CD14-positive monocyte (primary cell): ENCODE results near the gene KRT12. TPM values are rescaled to one million over a fixed set of nuclear protein-coding genes. Genes with fewer than 3 reads are reported as not detected.

Experiments
- DNase-seq, 3 donors: peaks; one replicate each; pipeline ENCODE4 v3.0.0-alpha.2; 2011 to 2022
- H2AFZ ChIP-seq: 2 replicates; pipeline ENCODE4 v1.6.0; 2012; ENCODE audit warnings: mild to moderate bottlenecking, low read depth, low read length, inconsistent platforms; ENCODE audit not compliant: insufficient read depth, poor library complexity, severe bottlenecking
- H3K27ac ChIP-seq, 2 donors: 1 replicate in 1 of 2; 2 replicates in 1 of 2; pipeline ENCODE4 v1.5.1; 2012 to 2013; ENCODE audit warnings: low read length in 2 of 2, control low read depth in 1 of 2, inconsistent platforms in 1 of 2, low read depth in 1 of 2, mild to moderate bottlenecking in 1 of 2
- H3K27me3 ChIP-seq, 2 donors: one replicate each; pipeline versions ENCODE4 v1.6.0 to v1.6.1; 2011 to 2013; ENCODE audit warnings: low read length in 2 of 2; ENCODE audit not compliant: control insufficient read depth in 2 of 2, insufficient read depth in 2 of 2
- H3K36me3 ChIP-seq, 2 donors: replicated peaks in 1 of 2; 1 replicate in 1 of 2; 2 replicates in 1 of 2; pipeline versions ENCODE4 v1.5.1 to v1.6.1; 2012 to 2013; ENCODE audit warnings: low read length in 2 of 2, control low read depth in 1 of 2, inconsistent platforms in 1 of 2, mild to moderate bottlenecking in 1 of 2; ENCODE audit not compliant: insufficient read depth in 2 of 2, control insufficient read depth in 1 of 2
- H3K4me1 ChIP-seq, 2 donors: 1 replicate in 1 of 2; 2 replicates in 1 of 2; pipeline versions ENCODE4 v1.5.1 to v1.6.1; 2012 to 2013; ENCODE audit warnings: low read length in 2 of 2, control low read depth in 1 of 2, inconsistent platforms in 1 of 2, mild to moderate bottlenecking in 1 of 2, moderate library complexity in 1 of 2; ENCODE audit not compliant: insufficient read depth in 2 of 2, control insufficient read depth in 1 of 2
- H3K4me2 ChIP-seq: replicated peaks from 2 replicates; pipeline ENCODE3; 2012; ENCODE audit warnings: low read length, moderate library complexity, mild to moderate bottlenecking; ENCODE audit not compliant: poor library complexity, severe bottlenecking; ENCODE audit errors: extremely low read depth
- H3K4me3 ChIP-seq, 3 experiments: fragments of 200-600 bp in 1 of 3; sonication (generic) in 1 of 3; replicated peaks in 1 of 3; 1 replicate in 2 of 3; 2 replicates in 1 of 3; pipeline ENCODE4 v1.5.1; 2011 to 2013; ENCODE audit warnings: low read length in 3 of 3, mild to moderate bottlenecking in 3 of 3, control low read depth in 2 of 3, low read depth in 2 of 3, inconsistent platforms in 1 of 3, moderate library complexity in 1 of 3
- H3K79me2 ChIP-seq: 2 replicates; pipeline ENCODE4 v1.6.0; 2012; ENCODE audit warnings: mild to moderate bottlenecking, control low read depth, inconsistent platforms, low read length, moderate library complexity; ENCODE audit not compliant: insufficient read depth
- H3K9ac ChIP-seq: 2 replicates; pipeline ENCODE4 v1.6.0; 2017; ENCODE audit warnings: low read length, mild to moderate bottlenecking; ENCODE audit not compliant: insufficient read depth, poor library complexity, severe bottlenecking
- H3K9me3 ChIP-seq, 2 donors: replicated peaks in 1 of 2; 1 replicate in 1 of 2; 2 replicates in 1 of 2; pipeline versions ENCODE4 v1.5.1 to v1.6.1; 2012 to 2013; ENCODE audit warnings: low read length in 2 of 2, control low read depth in 1 of 2; ENCODE audit not compliant: control insufficient read depth in 1 of 2, insufficient read depth in 1 of 2
- H4K20me1 ChIP-seq: 2 replicates; pipeline ENCODE4 v1.6.0; 2012; ENCODE audit warnings: mild to moderate bottlenecking, low read length, control low read depth, moderate library complexity; ENCODE audit not compliant: insufficient read depth
- H3K27ac Mint-ChIP-seq, 7 donors: one replicate each; pipeline ENCODE4 v1.8.0; 2020; ENCODE audit warnings: mild to moderate bottlenecking in 7 of 7, mixed read lengths in 7 of 7, moderate library complexity in 6 of 7, inconsistent platforms in 2 of 7
- H3K27me3 Mint-ChIP-seq, 3 donors: one replicate each; pipeline ENCODE4 v1.8.0; 2021 to 2022; ENCODE audit warnings: low read depth in 3 of 3, mild to moderate bottlenecking in 3 of 3, mixed read lengths in 3 of 3, moderate library complexity in 3 of 3, inconsistent platforms in 1 of 3
- H3K36me3 Mint-ChIP-seq, 2 donors: one replicate each; pipeline ENCODE4 v1.8.0; 2020; ENCODE audit warnings: mixed read lengths in 2 of 2, inconsistent platforms in 1 of 2, mild to moderate bottlenecking in 1 of 2
- H3K4me1 Mint-ChIP-seq: one replicate; pipeline ENCODE4 v1.8.0; 2020; ENCODE audit warnings: mild to moderate bottlenecking, mixed read lengths
- H3K4me3 Mint-ChIP-seq, 2 donors: one replicate each; pipeline ENCODE4 v1.8.0; 2020; ENCODE audit warnings: mild to moderate bottlenecking in 2 of 2, mixed read lengths in 2 of 2, moderate library complexity in 1 of 2
- H3K9me3 Mint-ChIP-seq, 7 donors: one replicate each; pipeline ENCODE4 v1.8.0; 2020 to 2022; ENCODE audit warnings: mixed read lengths in 7 of 7, mild to moderate bottlenecking in 6 of 7, moderate library complexity in 6 of 7, inconsistent platforms in 2 of 7
- CTCF ChIP-seq: fragments of 200-600 bp; IDR thresholded peaks from one replicate; pipeline ENCODE4 v1.8.0; 2022; ENCODE audit warnings: antibody characterized with exemption, mild to moderate bottlenecking
- WGBS: methylation state at CpG from one replicate; pipeline ENCODE4 v1.1.5; 2013; ENCODE audit warnings: missing lambda C conversion rate; ENCODE audit not compliant: insufficient coverage; 5-methylcytosine and 5-hydroxymethylcytosine counted together
- intact Hi-C, 2 donors: fragments of 100-400 bp; cut with micrococcal nuclease; formaldehyde crosslinking; loops; one replicate each; pipeline versions ENCODE4 v1.15.0 to v1.15.1; 2023
- polyA plus RNA-seq, 3 donors: library from polyadenylated mRNA; depleted of rRNA in 1 of 3; unstranded in 2 of 3; stranded (reverse) in 1 of 3; fragments of 300-500 nt in 2 of 3; fragments of >200 nt in 1 of 3; fragmentation: Illumina TruSeq in 2 of 3; gene quantifications; 1 replicate in 2 of 3; 2 replicates in 1 of 3; pipeline ENCODE4 v1.2.3, GENCODE V29; 2012 to 2021

The KRT12 gene
- polyA plus RNA-seq, 3 donors = not detected

GRCh38 chr17:40903129-40903847, 36.3 kb upstream of the KRT12 start:
- Mint-ChIP-seq H3K9me3 (no peaks in the 10 kb centered on the region), H3K36me3 (no peaks in the 10 kb centered on the region), H3K4me1 (peaks cover 12% of the 10 kb centered on the region), H3K27me3 (peaks cover 14 to 20% (median 19%) of the 10 kb centered on the region in 3 donors), H3K4me3 (no peak overlapping the region), H3K27ac (peak overlapping the region in 6 of 7 donors; percentile 4 to 76 (median 50))
- Histone ChIP-seq H3K4me3 (no peak overlapping the region), H4K20me1 (no peaks in the 10 kb centered on the region), H3K79me2 (no peaks in the 10 kb centered on the region), H3K4me2 (no peak overlapping the region), H3K9me3 (no peaks in the 10 kb centered on the region), H2AFZ (no peak overlapping the region), H3K9ac (no peak overlapping the region), H3K4me1 (peaks cover 13 to 16% of the 10 kb centered on the region in 2 donors), H3K36me3 (no peaks in the 10 kb centered on the region), H3K27me3 (peaks cover 1 to 4% of the 10 kb centered on the region in 2 donors), H3K27ac (no peak overlapping the region)
- peak; percentile 50 to 70 (median 53) for DNase-seq
- TF ChIP-seq CTCF = no peak
- 68% methylated on average over 8 of the region's 12 CpGs for WGBS
- intact Hi-C loops = loop anchor here (10.0 kb wide), 3 partner anchors 422 to 762 kb away; no protein-coding TSS in a partner anchor

GRCh38 chr17:40902498-40902897, 35.5 kb upstream of the KRT12 start:
- Mint-ChIP-seq H3K36me3 (no peaks in the 10 kb centered on the region), H3K4me1 (peaks cover 12% of the 10 kb centered on the region), H3K4me3 (no peak overlapping the region), H3K27ac (no peak overlapping the region), H3K9me3 (no peaks in the 10 kb centered on the region), H3K27me3 (peaks cover 12 to 21% (median 18%) of the 10 kb centered on the region in 3 donors)
- no peaks in the 10 kb centered on the region for H4K20me1 ChIP-seq
- no peaks in the 10 kb centered on the region for H3K36me3 ChIP-seq
- no peak for TF ChIP-seq CTCF
- no peaks in the 10 kb centered on the region for H3K79me2 ChIP-seq
- no peak overlapping the region for H3K4me3 ChIP-seq
- no peak overlapping the region for H3K9ac ChIP-seq
- no peaks in the 10 kb centered on the region for H3K9me3 ChIP-seq
- no peak overlapping the region for H3K4me2 ChIP-seq
- DNase-seq = no peak
- H3K27ac ChIP-seq = no peak overlapping the region
- no peak overlapping the region for H2AFZ ChIP-seq
- intact Hi-C loops = loop anchor here (10.0 kb wide), 3 partner anchors 422 to 762 kb away; no protein-coding TSS in a partner anchor
- 100% methylated on average over 1 of the region's 4 CpGs for WGBS
- peaks cover 13 to 16% of the 10 kb centered on the region in 2 donors for H3K4me1 ChIP-seq
- no peaks in the 10 kb centered on the region for H3K27me3 ChIP-seq
